Muscle layer of colon (tissue), 2 donors: ENCODE results near the gene MAPKAP1.

Source experiments
- H3K27ac ChIP-seq: one replicate; pipeline ENCODE4 v1.7.0; 2013; ENCODE audit warnings: low read depth, mild to moderate bottlenecking, low read length, moderate library complexity
- H3K27me3 ChIP-seq, 2 donors: one replicate each; pipeline ENCODE4 v1.7.0; 2013; ENCODE audit warnings: low read length in 2 of 2, mild to moderate bottlenecking in 2 of 2; ENCODE audit not compliant: insufficient read depth in 2 of 2, control insufficient read depth in 1 of 2
- H3K36me3 ChIP-seq: one replicate; pipeline ENCODE4 v1.7.0; 2013; ENCODE audit warnings: mild to moderate bottlenecking, low read length; ENCODE audit not compliant: insufficient read depth
- H3K4me1 ChIP-seq: one replicate; pipeline ENCODE4 v1.7.0; 2013; ENCODE audit warnings: mild to moderate bottlenecking, low read length; ENCODE audit not compliant: insufficient read depth
- H3K4me3 ChIP-seq, 2 donors: one replicate each; pipeline ENCODE4 v1.7.0; 2013; ENCODE audit warnings: low read length in 2 of 2, low read depth in 1 of 2, mild to moderate bottlenecking in 1 of 2, moderate library complexity in 1 of 2
- H3K9ac ChIP-seq: one replicate; pipeline ENCODE4 v1.7.0; 2013; ENCODE audit warnings: low read length
- H3K9me3 ChIP-seq: one replicate; pipeline ENCODE4 v1.7.0; 2013; ENCODE audit warnings: mild to moderate bottlenecking, low read length
- donor health status: abdominal sarcoma.
- donor health status: Adenocarcinoma of cecum.

The MAPKAP1 gene

GRCh38 chr9:125593581-125594222 lies 113.3 kb downstream of the MAPKAP1 start:
- H3K27me3 ChIP-seq = no peaks in the 10 kb centered on the region
- H3K4me1 ChIP-seq = no peaks in the 10 kb centered on the region
- no peak overlapping the region for H3K9ac ChIP-seq
- H3K4me3 ChIP-seq = no peak overlapping the region
- no peaks in the 10 kb centered on the region for H3K36me3 ChIP-seq
- no peaks in the 10 kb centered on the region for H3K9me3 ChIP-seq
- no peak overlapping the region for H3K27ac ChIP-seq

- no peaks in the 10 kb centered on the region for H3K27me3 ChIP-seq
- no peaks in the 10 kb centered on the region for H3K4me1 ChIP-seq
- H3K36me3 ChIP-seq = no peaks in the 10 kb centered on the region
- H3K9ac ChIP-seq = no peak overlapping the region
- H3K4me3 ChIP-seq = no peak overlapping the region
- H3K27ac ChIP-seq = no peak overlapping the region
- no peaks in the 10 kb centered on the region for H3K9me3 ChIP-seq
These were observed 115.1 kb downstream of the MAPKAP1 start for GRCh38 chr9:125591888-125592287.

GRCh38 chr9:125591245-125591644 lies 115.8 kb downstream of the MAPKAP1 start:
- H3K9me3 ChIP-seq = no peaks in the 10 kb centered on the region
- H3K27me3 ChIP-seq = no peaks in the 10 kb centered on the region
- H3K4me3 ChIP-seq = no peak overlapping the region
- H3K4me1 ChIP-seq = no peaks in the 10 kb centered on the region
- no peak overlapping the region for H3K27ac ChIP-seq
- no peak overlapping the region for H3K9ac ChIP-seq
- no peaks in the 10 kb centered on the region for H3K36me3 ChIP-seq

- Histone ChIP-seq H3K4me3 (no peak overlapping the region), H3K27me3 (no peaks in the 10 kb centered on the region), H3K4me1 (no peaks in the 10 kb centered on the region), H3K9me3 (no peaks in the 10 kb centered on the region), H3K36me3 (no peaks in the 10 kb centered on the region), H3K9ac (no peak overlapping the region), H3K27ac (no peak overlapping the region)
These were observed 117.7 kb downstream of the MAPKAP1 start for GRCh38 chr9:125589287-125589686.

GRCh38 chr9:125587819-125588460 lies 119.1 kb downstream of the MAPKAP1 start:
- Histone ChIP-seq H3K4me3 (no peak overlapping the region), H3K27ac (no peak overlapping the region)

GRCh38 chr9:125586172-125586511 lies 120.9 kb downstream of the MAPKAP1 start:
- no peaks in the 10 kb centered on the region for H3K27me3 ChIP-seq
- no peak overlapping the region for H3K27ac ChIP-seq
- no peak overlapping the region for H3K9ac ChIP-seq
- H3K4me1 ChIP-seq = no peaks in the 10 kb centered on the region
- no peaks in the 10 kb centered on the region for H3K36me3 ChIP-seq
- no peak overlapping the region for H3K4me3 ChIP-seq
- H3K9me3 ChIP-seq = no peaks in the 10 kb centered on the region

More at GRCh38 chr9:125587819-125588460, 119.1 kb downstream of the MAPKAP1 start:
- Histone ChIP-seq H3K9me3 (no peaks in the 10 kb centered on the region), H3K27me3 (no peaks in the 10 kb centered on the region), H3K36me3 (no peaks in the 10 kb centered on the region), H3K4me1 (no peaks in the 10 kb centered on the region), H3K9ac (no peak overlapping the region)

- H3K27ac ChIP-seq = no peak overlapping the region
- no peak overlapping the region for H3K9ac ChIP-seq
- no peaks in the 10 kb centered on the region for H3K27me3 ChIP-seq
- no peak overlapping the region for H3K4me3 ChIP-seq
- no peaks in the 10 kb centered on the region for H3K36me3 ChIP-seq
- no peaks in the 10 kb centered on the region for H3K9me3 ChIP-seq
- H3K4me1 ChIP-seq = no peaks in the 10 kb centered on the region
These were observed 121.4 kb downstream of the MAPKAP1 start for GRCh38 chr9:125585503-125586171.

- Histone ChIP-seq H3K27ac (no peak overlapping the region), H3K9ac (no peak overlapping the region), H3K27me3 (no peaks in the 10 kb centered on the region), H3K4me3 (no peak overlapping the region), H3K9me3 (no peaks in the 10 kb centered on the region), H3K36me3 (no peaks in the 10 kb centered on the region), H3K4me1 (no peaks in the 10 kb centered on the region)
These were observed 126.2 kb downstream of the MAPKAP1 start for GRCh38 chr9:125580701-125581286.

GRCh38 chr9:125579030-125579932 lies 127.7 kb downstream of the MAPKAP1 start:
- Histone ChIP-seq H3K27ac (no peak overlapping the region), H3K27me3 (no peaks in the 10 kb centered on the region), H3K36me3 (no peaks in the 10 kb centered on the region), H3K9ac (no peak overlapping the region), H3K4me3 (no peak overlapping the region), H3K9me3 (no peaks in the 10 kb centered on the region), H3K4me1 (peaks cover 3% of the 10 kb centered on the region)

- Histone ChIP-seq H3K27ac (no peak overlapping the region), H3K36me3 (no peaks in the 10 kb centered on the region), H3K4me3 (no peak overlapping the region), H3K4me1 (peaks cover 7% of the 10 kb centered on the region), H3K9me3 (no peaks in the 10 kb centered on the region), H3K27me3 (no peaks in the 10 kb centered on the region), H3K9ac (no peak overlapping the region)
These were observed 132.7 kb downstream of the MAPKAP1 start for GRCh38 chr9:125574126-125574877.
